Choroid plexus epithelial cell (primary cell): ENCODE results near the gene GRIK2.

ENCODE experiments used
- DNase-seq: peaks from one replicate; pipeline ENCODE4 v3.0.0-alpha.2; 2010; ENCODE audit warnings: low read depth
- H3K4me3 ChIP-seq: 2 replicates; pipeline ENCODE4 v1.5.1; 2011; ENCODE audit warnings: low read depth, mild to moderate bottlenecking, control low read depth, low read length, moderate library complexity
- CTCF ChIP-seq: conservative IDR thresholded peaks from 2 replicates; pipeline ENCODE4 v1.5.1; 2011; ENCODE audit warnings: low read depth, mild to moderate bottlenecking, control low read depth, inconsistent platforms, low read length, moderate library complexity

Gene GRIK2

GRCh38 chr6:101477436-101477835 is 83.9 kb downstream of the GRIK2 start:
- H3K4me3 ChIP-seq, result no peak overlapping the region
- no peak for TF ChIP-seq CTCF
- DNase-seq, result no peak

GRCh38 chr6:101478891-101479290 is 85.4 kb downstream of the GRIK2 start:
- DNase-seq, result no peak
- H3K4me3 ChIP-seq, result no peak overlapping the region
- no peak for TF ChIP-seq CTCF

- H3K4me3 ChIP-seq, result no peak overlapping the region
- TF ChIP-seq CTCF, result no peak
- no peak for DNase-seq
These were observed 89.1 kb downstream of the GRIK2 start for GRCh38 chr6:101482606-101483005.

DNA sequence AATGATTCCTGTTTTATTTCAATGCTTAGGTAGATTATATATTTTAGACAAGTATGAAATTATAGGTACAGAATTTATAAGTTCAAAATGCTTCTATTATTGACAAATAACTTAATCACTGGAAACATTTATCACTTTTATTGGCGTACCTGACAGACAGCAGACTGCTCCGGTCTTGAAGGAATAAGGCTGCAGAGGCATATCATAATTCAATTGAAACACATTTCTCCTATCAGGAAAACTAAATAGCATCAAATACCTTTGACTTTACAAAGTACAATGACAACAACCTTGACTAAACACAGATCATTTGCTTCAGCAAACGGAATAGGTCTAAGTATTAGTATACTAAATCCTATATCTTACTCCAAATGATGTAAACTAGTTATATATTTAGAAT is 91.3 kb downstream of the GRIK2 start:
- H3K4me3 ChIP-seq, result no peak overlapping the region
- no peak for TF ChIP-seq CTCF
- no peak for DNase-seq

DNA sequence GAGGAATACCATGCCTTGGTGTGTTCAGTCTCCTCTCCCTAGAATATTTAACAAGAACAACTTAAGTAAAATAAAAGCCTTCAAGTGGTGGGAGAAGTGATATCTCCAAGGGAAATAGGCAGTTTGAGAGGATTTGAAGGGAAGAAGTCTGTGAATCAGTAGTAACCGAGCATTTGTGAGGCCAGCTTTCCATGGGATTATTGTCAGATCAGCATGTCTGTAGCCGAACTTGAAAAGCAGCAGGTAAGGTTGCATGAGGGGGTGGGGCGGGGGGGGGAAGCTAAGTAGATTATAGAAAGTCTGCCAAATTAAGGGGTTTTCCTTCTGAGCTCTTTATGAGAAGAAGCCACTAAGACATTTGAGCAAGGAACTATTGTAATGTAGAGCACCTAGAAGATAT is 92.6 kb downstream of the GRIK2 start:
- no peak for TF ChIP-seq CTCF
- H3K4me3 ChIP-seq, result no peak overlapping the region
- DNase-seq, result no peak

DNA sequence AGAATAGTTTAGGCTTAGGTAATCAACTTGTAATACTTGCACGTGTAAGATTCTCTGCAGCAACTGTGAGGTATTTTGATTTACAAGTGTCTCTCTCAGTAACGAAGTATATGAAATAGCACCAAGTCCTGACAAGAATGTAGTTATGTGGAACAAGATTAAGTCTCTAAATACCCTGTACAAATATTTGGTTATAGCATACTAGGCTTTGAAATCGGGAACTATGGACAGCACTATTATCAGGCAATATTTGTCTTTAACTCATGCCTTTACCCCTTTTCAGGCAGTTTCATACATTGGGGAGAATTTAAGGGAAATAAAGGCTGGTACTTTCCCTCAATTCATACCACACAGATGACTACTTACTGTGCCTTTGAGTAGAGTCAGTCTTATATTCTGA is 93.2 kb downstream of the GRIK2 start:
- no peak for TF ChIP-seq CTCF

GRCh38 chr6:101489456-101489855 is 95.9 kb downstream of the GRIK2 start:
- no peak for DNase-seq
- no peak for TF ChIP-seq CTCF
- no peak overlapping the region for H3K4me3 ChIP-seq

More for the DNA sequence above, 93.2 kb downstream of the GRIK2 start:
- H3K4me3 ChIP-seq, result no peak overlapping the region
- no peak for DNase-seq
